Naive thymus-derived CD8-positive, alpha-beta T cell (primary cell): ENCODE data around the gene GOLPH3L. TPM values are rescaled to one million over a fixed set of nuclear protein-coding genes. Genes with fewer than 3 reads are reported as not detected.
"Not testable (repeated sequence)": the region's sequence is repeated elsewhere in the genome, so short reads cannot be mapped to it uniquely, and the experiment has no call there.

ENCODE experiments used
- ATAC-seq, 2 donors: fragments of 150-1000 bp; cut with Tn5 transposase in 1 of 2; sonication (Bioruptor Pico), chemical (Tn5 transposase) in 1 of 2; 1 replicate in 1 of 2; 2 replicates in 1 of 2; pipeline ENCODE4 v1.10.0; 2021; ENCODE audit warnings: mild to moderate bottlenecking in 2 of 2, moderate library complexity in 2 of 2
- POLR2A ChIA-PET: fragments of 350-600 bp; sonication (Branson Sonifier 250); formaldehyde crosslinking; loops from one replicate; lab custom pipeline; 2021; ENCODE audit warnings: antibody characterized with exemption; lab: Charles Lee
- DNase-seq, 10 donors: peaks; one replicate each; pipeline versions ENCODE4 v3.0.0 to v3.0.0-alpha.2; 2020 to 2022
- H3K27ac Mint-ChIP-seq, 10 donors: one replicate each; pipeline ENCODE4 v1.8.0; 2020 to 2022; ENCODE audit warnings: mild to moderate bottlenecking in 10 of 10, mixed read lengths in 10 of 10, moderate library complexity in 4 of 10, inconsistent platforms in 1 of 10
- H3K27me3 Mint-ChIP-seq, 5 donors: one replicate each; pipeline ENCODE4 v1.8.0; 2021 to 2022; ENCODE audit warnings: mixed read lengths in 5 of 5
- H3K36me3 Mint-ChIP-seq, 3 donors: one replicate each; pipeline ENCODE4 v1.8.0; 2020 to 2022; ENCODE audit warnings: mixed read lengths in 3 of 3, mild to moderate bottlenecking in 2 of 3, inconsistent platforms in 1 of 3
- H3K4me1 Mint-ChIP-seq, 4 donors: one replicate each; pipeline ENCODE4 v1.8.0; 2021 to 2022; ENCODE audit warnings: mixed read lengths in 4 of 4
- H3K4me3 Mint-ChIP-seq, 10 donors: one replicate each; pipeline ENCODE4 v1.8.0; 2020 to 2022; ENCODE audit warnings: mild to moderate bottlenecking in 10 of 10, mixed read lengths in 10 of 10, moderate library complexity in 6 of 10, inconsistent platforms in 1 of 10
- H3K9me3 Mint-ChIP-seq, 9 donors: one replicate each; pipeline ENCODE4 v1.8.0; 2020 to 2022; ENCODE audit warnings: mixed read lengths in 9 of 9, mild to moderate bottlenecking in 3 of 9, inconsistent platforms in 1 of 9, moderate library complexity in 1 of 9
- polyA plus RNA-seq, 3 donors: library from polyadenylated mRNA; unstranded; fragments of 300-500 nt; fragmentation: Illumina TruSeq; gene quantifications; one replicate each; pipeline ENCODE4 v1.2.3, GENCODE V29; 2021
- total RNA-seq, 8 experiments: library from RNA in 2 of 8; stranded (reverse) in 2 of 8; gene quantifications; one replicate each; pipeline ENCODE4 v1.2.3 and lab custom pipeline; 2021 to 2026

GOLPH3L gene
- total and polyA plus RNA-seq, 5 experiments from 2014 or later: 19.4 to 28.2 (median 22.9) TPM

GRCh38 chr1:150650193-150650592 is 46.8 kb downstream of the GOLPH3L start:
- H3K36me3 Mint-ChIP-seq: peaks cover 0 to 71% (median 23%) of the 10 kb centered on the region in 3 donors

DNA sequence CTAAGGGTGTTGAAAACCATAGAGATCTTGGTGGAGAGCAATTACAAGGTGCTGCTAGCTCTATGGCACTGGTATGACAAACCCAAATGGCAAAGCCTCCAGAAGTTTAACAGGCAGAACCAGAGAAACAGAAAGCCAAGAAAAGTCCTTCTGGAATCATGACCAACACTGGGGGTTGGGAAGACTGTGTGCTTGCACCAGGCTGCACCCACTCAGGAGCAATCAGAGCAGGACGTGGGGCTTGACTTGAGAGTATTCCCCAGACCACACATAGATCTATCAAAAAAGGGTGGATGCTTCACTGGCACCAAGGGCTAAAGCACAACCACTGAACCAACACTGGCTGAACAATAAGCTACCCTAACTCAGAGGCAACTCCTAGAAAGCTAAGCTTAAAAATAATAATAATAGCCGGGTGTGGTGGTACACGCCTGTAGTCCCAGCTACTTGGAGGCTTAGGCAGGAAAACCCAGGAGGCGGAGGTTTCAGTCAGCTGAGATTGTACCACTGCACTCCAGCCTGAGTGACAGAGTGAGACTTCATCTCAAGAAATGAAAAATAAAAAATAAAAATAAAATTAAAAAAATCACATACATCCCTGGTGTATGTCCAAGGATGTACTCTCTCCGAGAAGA is 47.4 kb downstream of the GOLPH3L start:
- Mint-ChIP-seq H3K27me3 (peaks cover 0 to 2% (median 0%) of the 10 kb centered on the region in 5 donors), H3K4me1 (peaks cover 4 to 11% (median 6%) of the 10 kb centered on the region in 4 donors), H3K4me3 (no peak overlapping the region), H3K36me3 (peaks cover 0 to 71% (median 22%) of the 10 kb centered on the region in 3 donors), H3K9me3 (no peaks in the 10 kb centered on the region), H3K27ac (peak overlapping the region in 1 of 10 donors; percentile 57)
- ATAC-seq: no peak
- no peak for DNase-seq
- POLR2A ChIA-PET: no interaction called here

More at GRCh38 chr1:150650193-150650592, 46.8 kb downstream of the GOLPH3L start:
- POLR2A ChIA-PET: no interaction called here
- Mint-ChIP-seq H3K27ac (no peak overlapping the region), H3K4me3 (no peak overlapping the region), H3K27me3 (peaks cover 0 to 2% (median 0%) of the 10 kb centered on the region in 5 donors), H3K4me1 (peaks cover 4 to 11% (median 8%) of the 10 kb centered on the region in 4 donors), H3K9me3 (no peaks in the 10 kb centered on the region)
- ATAC-seq: no peak
- DNase-seq: no peak

GRCh38 chr1:150642296-150642695 is 54.7 kb downstream of the GOLPH3L start:
- no peak overlapping the region for H3K4me3 Mint-ChIP-seq
- H3K36me3 Mint-ChIP-seq: peaks cover 0 to 23% (median 6%) of the 10 kb centered on the region in 3 donors
- ATAC-seq (no peak), DNase-seq (no peak)
- no peaks in the 10 kb centered on the region for H3K9me3 Mint-ChIP-seq
- POLR2A ChIA-PET: no interaction called here
- H3K27ac Mint-ChIP-seq: no peak overlapping the region
- no peaks in the 10 kb centered on the region for H3K4me1 Mint-ChIP-seq
- no peaks in the 10 kb centered on the region for H3K27me3 Mint-ChIP-seq

DNA sequence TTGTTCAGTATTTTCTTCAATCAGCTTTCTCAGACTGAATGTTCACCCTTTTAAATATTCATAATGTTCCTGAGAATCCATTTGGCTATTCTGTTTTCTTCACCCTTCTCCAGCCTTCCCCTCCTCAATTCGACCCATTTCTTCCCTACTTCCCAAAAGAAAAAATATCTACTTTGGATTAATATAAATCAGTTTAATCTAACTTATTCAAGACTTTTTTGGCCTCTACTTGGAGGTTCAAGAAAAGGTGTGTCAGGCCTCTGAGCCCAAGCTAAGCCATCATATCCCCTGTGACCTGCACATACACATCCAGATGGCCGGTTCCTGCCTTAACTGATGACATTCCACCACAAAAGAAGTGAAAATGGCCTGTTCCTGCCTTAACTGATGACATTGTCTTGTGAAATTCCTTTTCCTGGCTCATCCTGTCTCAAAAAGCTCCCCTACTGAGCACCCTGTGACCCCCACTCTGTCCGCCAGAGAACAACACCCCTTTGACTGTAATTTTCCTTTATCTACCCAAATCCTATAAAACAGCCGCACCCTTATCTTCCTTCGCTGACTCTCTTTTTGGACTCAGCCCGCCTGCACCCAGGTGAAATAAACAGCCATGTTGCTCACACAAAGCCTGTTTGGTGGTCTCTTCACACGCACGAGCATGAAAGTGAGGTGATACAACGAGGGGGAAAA is 55.7 kb downstream of the GOLPH3L start:
- POLR2A ChIA-PET: interaction anchor here (0.7 kb wide), 1 partner anchor 53 kb away, joined by 3 read pairs; no protein-coding TSS in a partner anchor
- H3K27me3 Mint-ChIP-seq, ATAC-seq, H3K4me1 Mint-ChIP-seq, DNase-seq, H3K9me3 Mint-ChIP-seq, H3K4me3 Mint-ChIP-seq: not testable (repeated sequence)
- H3K36me3 Mint-ChIP-seq: peaks cover 0 to 13% (median 5%) of the 10 kb centered on the region in 3 donors
- H3K27ac Mint-ChIP-seq: peak overlapping the region in 1 of 10 donors; percentile 37

DNA sequence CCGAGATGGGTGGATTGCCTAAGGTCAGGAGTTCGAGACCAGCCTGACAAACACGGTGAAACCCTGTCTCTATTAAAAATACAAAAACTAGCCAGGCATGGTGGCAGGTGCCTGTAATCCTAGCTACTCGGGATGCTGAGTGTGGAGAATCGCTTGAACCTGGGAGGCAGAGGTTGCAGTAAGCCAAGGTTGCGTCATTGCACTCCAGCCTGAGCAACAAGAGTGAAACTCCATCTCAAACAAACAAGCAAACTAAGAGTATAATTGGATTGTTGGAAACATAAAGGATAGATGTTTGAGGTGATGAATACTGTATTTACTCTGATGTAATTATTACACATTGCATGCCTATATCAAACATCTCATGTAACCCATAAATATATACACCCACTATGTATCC is 58.5 kb downstream of the GOLPH3L start:
- ATAC-seq, POLR2A ChIA-PET: not testable (repeated sequence)

DNA sequence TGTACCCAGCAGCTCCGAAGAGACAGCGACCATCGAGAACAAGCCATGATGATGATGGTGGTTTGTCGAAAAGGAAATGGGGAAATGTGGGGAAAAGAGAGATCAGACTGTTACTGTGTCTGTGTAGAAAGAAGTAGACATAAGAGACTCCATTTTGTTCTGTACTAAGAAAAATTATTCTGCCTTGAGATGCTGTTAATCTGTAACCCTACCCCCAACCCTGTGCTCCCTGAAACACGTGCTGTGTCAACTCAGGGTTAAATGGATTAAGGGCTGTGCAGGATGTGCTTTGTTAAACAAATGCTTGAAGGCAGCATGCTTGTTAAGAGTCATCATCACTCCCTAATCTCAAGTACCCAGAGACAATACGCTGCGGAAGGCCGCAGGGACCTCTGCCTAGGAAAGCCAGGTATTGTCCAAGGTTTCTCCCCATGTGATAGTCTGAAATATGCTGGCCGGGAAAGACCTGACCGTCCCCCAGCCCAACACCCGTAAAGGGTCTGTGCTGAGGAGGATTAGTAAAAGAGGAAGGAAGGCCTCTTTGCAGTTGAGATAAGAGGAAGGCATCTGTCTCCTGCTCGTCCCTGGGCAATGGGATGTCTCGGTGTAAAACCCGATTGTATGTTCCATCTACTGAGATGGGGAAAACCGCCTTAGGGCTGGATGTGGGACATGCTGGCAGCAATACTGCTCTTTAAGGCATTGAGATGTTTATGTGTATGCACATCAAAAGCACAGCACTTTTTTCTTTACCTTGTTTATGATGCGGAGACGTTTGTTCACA is 61.9 kb downstream of the GOLPH3L start:
- peak overlapping the region in 1 of 10 donors; percentile 15 for H3K27ac Mint-ChIP-seq
- POLR2A ChIA-PET, H3K4me1 Mint-ChIP-seq, H3K4me3 Mint-ChIP-seq, DNase-seq, H3K27me3 Mint-ChIP-seq, ATAC-seq, H3K36me3 Mint-ChIP-seq, H3K9me3 Mint-ChIP-seq: not testable (repeated sequence)

More for the DNA sequence above, 58.5 kb downstream of the GOLPH3L start:
- H3K4me3 Mint-ChIP-seq, DNase-seq, H3K4me1 Mint-ChIP-seq, H3K27me3 Mint-ChIP-seq, H3K27ac Mint-ChIP-seq, H3K9me3 Mint-ChIP-seq, H3K36me3 Mint-ChIP-seq: not testable (repeated sequence)

DNA sequence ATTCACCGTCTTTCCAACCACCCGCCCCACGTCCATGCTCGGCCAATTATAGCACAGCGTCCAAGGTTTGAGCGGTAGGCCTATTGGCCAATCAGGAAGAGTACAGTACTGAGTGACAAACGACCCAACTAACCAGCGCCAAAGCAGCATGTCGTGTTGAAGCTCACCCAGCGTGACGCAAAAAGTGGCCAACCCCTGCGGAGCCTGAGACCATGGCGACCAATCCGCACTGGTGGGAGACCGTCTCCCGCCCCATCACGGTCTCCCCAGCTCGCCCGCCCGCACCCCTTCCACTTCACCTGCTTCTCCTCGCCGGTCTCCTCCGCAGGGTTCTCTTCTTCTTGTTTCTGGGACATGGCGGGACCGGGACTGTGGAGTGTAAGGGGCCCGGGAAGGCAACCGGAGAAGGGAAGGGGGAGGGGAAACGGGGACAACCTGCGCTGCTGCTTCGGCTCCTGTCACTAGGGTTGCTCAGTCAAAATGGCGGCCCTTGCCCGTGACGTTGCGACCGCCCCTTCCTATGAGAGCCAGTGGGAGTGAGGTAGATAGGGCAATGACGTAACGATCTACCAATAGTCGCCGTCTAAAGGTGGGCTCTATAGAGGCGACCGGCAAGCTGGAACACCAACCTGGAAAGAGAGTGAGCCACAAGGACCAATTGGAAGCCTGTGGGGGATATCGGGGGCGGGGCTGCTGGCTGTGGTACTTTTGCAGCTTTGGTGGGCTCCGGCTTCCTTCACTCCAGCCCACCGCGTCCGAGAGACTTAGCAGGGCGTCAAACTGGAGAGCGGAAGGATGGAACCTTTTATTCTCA is 67.6 kb downstream of the GOLPH3L start, which contains the start of gene ENSA:
ENSA (minus strand) TSS at position 498 of the 814 bp plus-strand sequence; CDS start at position 356, 142 bp downstream.
- H3K4me3 Mint-ChIP-seq: no peak within 1 kb of the TSS
- H3K36me3 Mint-ChIP-seq: peaks cover 10 to 38% (median 18%) of the 10 kb centered on the region in 3 donors
- POLR2A ChIA-PET: interaction anchor here (0.5 to 4.7 kb wide), 24 partner anchors 9 to 652 kb away, joined by 3 to 176 read pairs (median 4); partner anchors contain the start of genes ARNT, FALEC, GOLPH3L and MCL1
- H3K27me3 Mint-ChIP-seq: no peaks in the 10 kb centered on the region
- DNase-seq (peak; percentile 86 to 99 (median 96)), ATAC-seq (peak; percentile 86 to 88)
- no peak within 1 kb of the TSS for H3K27ac Mint-ChIP-seq
- no peaks in the 10 kb centered on the region for H3K9me3 Mint-ChIP-seq
- peaks cover 12 to 20% (median 18%) of the 10 kb centered on the region in 4 donors for H3K4me1 Mint-ChIP-seq

GRCh38 chr1:150628766-150629114 is 68.2 kb downstream of the GOLPH3L start:
- Mint-ChIP-seq H3K27ac (no peak overlapping the region), H3K9me3 (no peaks in the 10 kb centered on the region), H3K36me3 (peaks cover 10 to 44% (median 21%) of the 10 kb centered on the region in 3 donors), H3K4me1 (peaks cover 15 to 23% (median 18%) of the 10 kb centered on the region in 4 donors), H3K4me3 (no peak overlapping the region), H3K27me3 (no peaks in the 10 kb centered on the region)
- ATAC-seq (no peak), DNase-seq (no peak)
- POLR2A ChIA-PET: interaction anchor here (0.6 to 4.7 kb wide), 15 partner anchors 9 to 471 kb away, joined by 3 to 176 read pairs (median 6); partner anchors contain the start of genes FALEC, GOLPH3L, MCL1 and RPRD2

- Mint-ChIP-seq H3K36me3 (peaks cover 10 to 52% (median 24%) of the 10 kb centered on the region in 3 donors), H3K27me3 (no peaks in the 10 kb centered on the region), H3K9me3 (no peaks in the 10 kb centered on the region), H3K4me1 (peaks cover 20 to 26% (median 22%) of the 10 kb centered on the region in 4 donors), H3K27ac (peak overlapping the region in 5 of 10 donors; percentile 33 to 87 (median 58)), H3K4me3 (peak overlapping the region in 2 of 10 donors; percentile 12 to 22)
- ATAC-seq (no peak), DNase-seq (no peak)
- POLR2A ChIA-PET: interaction anchor here (0.6 to 4.7 kb wide), 8 partner anchors 40 to 263 kb away, joined by 3 to 176 read pairs (median 4); partner anchors contain the start of genes MCL1 and RPRD2
Observed at GRCh38 chr1:150627826-150628410, 69.0 kb downstream of the GOLPH3L start.

GRCh38 chr1:150626150-150626549 is 70.8 kb downstream of the GOLPH3L start:
- H3K27ac Mint-ChIP-seq: peak overlapping the region in 5 of 10 donors; percentile 23 to 61 (median 45)
- no peaks in the 10 kb centered on the region for H3K9me3 Mint-ChIP-seq
- ATAC-seq: no peak
- no peaks in the 10 kb centered on the region for H3K27me3 Mint-ChIP-seq
- DNase-seq: no peak
- peaks cover 24 to 38% (median 33%) of the 10 kb centered on the region in 4 donors for H3K4me1 Mint-ChIP-seq
- H3K36me3 Mint-ChIP-seq: peaks cover 10 to 66% (median 25%) of the 10 kb centered on the region in 3 donors
- POLR2A ChIA-PET: interaction anchor here (1.0 to 4.5 kb wide), 2 partner anchors 48 to 54 kb away, joined by 3 to 71 read pairs; partner anchors contain the start of gene MCL1
- H3K4me3 Mint-ChIP-seq: peak overlapping the region in 1 of 10 donors; percentile 48

DNA sequence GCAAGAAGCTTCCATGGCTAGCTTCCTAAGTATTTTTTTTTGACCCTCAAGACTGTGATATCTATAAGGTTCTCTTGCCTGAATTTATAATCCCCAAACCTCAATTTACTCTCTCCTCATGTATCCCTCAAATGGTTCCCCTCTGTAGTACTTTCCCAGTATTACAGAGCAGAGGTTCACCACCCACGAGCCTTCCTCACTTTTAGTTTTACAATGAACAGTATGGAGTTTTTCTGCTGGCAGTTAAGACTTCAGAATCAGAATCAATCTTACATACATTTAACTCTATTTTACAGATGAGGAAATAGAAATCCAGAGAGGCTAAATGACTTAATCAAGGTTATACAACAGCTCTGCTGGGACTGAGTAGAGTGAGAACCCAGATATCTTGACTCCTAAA is 72.4 kb downstream of the GOLPH3L start:
- peaks cover 10 to 81% (median 27%) of the 10 kb centered on the region in 3 donors for H3K36me3 Mint-ChIP-seq
- not testable (repeated sequence) for H3K27me3 Mint-ChIP-seq, DNase-seq, H3K4me3 Mint-ChIP-seq, H3K9me3 Mint-ChIP-seq, ATAC-seq
- H3K4me1 Mint-ChIP-seq: peaks cover 28 to 51% (median 43%) of the 10 kb centered on the region in 4 donors
- H3K27ac Mint-ChIP-seq: peak overlapping the region in 4 of 10 donors; percentile 5 to 74 (median 45)
- POLR2A ChIA-PET: interaction anchor here (0.6 to 16.7 kb wide), 3 partner anchors 45 to 433 kb away, joined by 3 to 198 read pairs (median 5); no protein-coding TSS in a partner anchor
